IMR-90 (cell line): ENCODE results near the gene MPND. TPM values are rescaled to one million over a fixed set of nuclear protein-coding genes. Genes with fewer than 3 reads are reported as not detected.

ENCODE experiments used
- ATAC-seq: fragments of 200-7000 bp; cut with Tn5 transposase; 2 replicates; pipeline ENCODE4 v1.9.1; 2020; ENCODE audit warnings: low read depth, mild to moderate bottlenecking, moderate library complexity
- BruUV-seq: library from RNA; stranded (reverse); fragments of 400-500 nt; replicated peaks from 2 replicates; lab custom pipeline; 2021; lab: Mats Ljungman, UMichigan
- CTCF ChIA-PET: fragments of 300-600 bp; formaldehyde crosslinking; extraction: SDS; loops from one replicate; lab custom pipeline; 2021; ENCODE audit warnings: antibody characterized with exemption; lab: Yijun Ruan, JAX
- POLR2A ChIA-PET: fragments of 300-600 bp; sonication (Branson Sonifier 250); formaldehyde crosslinking; loops from one replicate; lab custom pipeline; 2022; ENCODE audit warnings: antibody characterized with exemption; ENCODE audit not compliant: unreplicated experiment; lab: Charles Lee
- DNase-seq: peaks from one replicate; pipeline ENCODE4 v3.0.0; 2013
- H2AFZ ChIP-seq: replicated peaks from 2 replicates; pipeline ENCODE3; 2013; ENCODE audit warnings: low read length, mild to moderate bottlenecking; ENCODE audit not compliant: poor library complexity
- H2AK5ac ChIP-seq: 2 replicates; pipeline ENCODE4 v1.6.1; 2013; ENCODE audit warnings: low read depth, low read length, inconsistent platforms
- H2AK9ac ChIP-seq: replicated peaks from 2 replicates; pipeline ENCODE3; 2013; ENCODE audit warnings: mild to moderate bottlenecking, low read depth, low read length, moderate library complexity; ENCODE audit not compliant: poor library complexity
- H2BK120ac ChIP-seq: 2 replicates; pipeline ENCODE4 v1.6.1; 2013; ENCODE audit warnings: low read depth, low read length, inconsistent platforms
- H2BK15ac ChIP-seq: 3 replicates; pipeline ENCODE4 v1.6.1; 2013; ENCODE audit warnings: low read depth, low read length, inconsistent platforms
- H2BK20ac ChIP-seq: 2 replicates; pipeline ENCODE4 v1.6.1; 2013; ENCODE audit warnings: low read depth, mild to moderate bottlenecking, inconsistent platforms, low read length, moderate library complexity
- H2BK5ac ChIP-seq: 2 replicates; pipeline ENCODE4 v1.6.1; 2013; ENCODE audit warnings: mild to moderate bottlenecking, low read depth, low read length, inconsistent platforms; ENCODE audit not compliant: poor library complexity, severe bottlenecking
- H3K14ac ChIP-seq: replicated peaks from 2 replicates; pipeline ENCODE4 v1.6.1; 2013; ENCODE audit warnings: low read depth, low read length, inconsistent platforms
- H3K18ac ChIP-seq: 2 replicates; pipeline ENCODE4 v1.6.1; 2013; ENCODE audit warnings: low read depth, low read length, control low read depth
- H3K23ac ChIP-seq: 2 replicates; pipeline ENCODE4 v1.6.1; 2013; ENCODE audit warnings: low read depth, low read length, inconsistent platforms
- H3K27ac ChIP-seq: 2 replicates; pipeline ENCODE4 v1.5.1; 2013; ENCODE audit warnings: mild to moderate bottlenecking, control low read depth, low read length; ENCODE audit not compliant: insufficient read depth
- H3K27me3 ChIP-seq: 2 replicates; pipeline ENCODE4 v1.6.1; 2013; ENCODE audit warnings: low read length; ENCODE audit not compliant: control insufficient read depth, insufficient read depth
- H3K36me3 ChIP-seq: 2 replicates; pipeline ENCODE4 v1.6.1; 2013; ENCODE audit warnings: low read length, mixed read lengths; ENCODE audit not compliant: control insufficient read depth, insufficient read depth
- H3K4ac ChIP-seq: 2 replicates; pipeline ENCODE4 v1.6.1; 2013; ENCODE audit warnings: low read depth, low read length, inconsistent platforms
- H3K4me1 ChIP-seq: 2 replicates; pipeline ENCODE4 v1.6.1; 2013; ENCODE audit warnings: low read length, mixed read lengths; ENCODE audit not compliant: control insufficient read depth, insufficient read depth
- H3K4me2 ChIP-seq: 2 replicates; pipeline ENCODE4 v1.6.1; 2013; ENCODE audit warnings: low read depth, mild to moderate bottlenecking, control low read depth, low read length, moderate library complexity
- H3K4me3 ChIP-seq: 2 replicates; pipeline ENCODE4 v1.5.1; 2013; ENCODE audit warnings: low read depth, mild to moderate bottlenecking, control low read depth, low read length, moderate library complexity; ENCODE audit not compliant: insufficient read depth
- H3K56ac ChIP-seq: 2 replicates; pipeline ENCODE4 v1.6.1; 2013; ENCODE audit warnings: low read length, inconsistent platforms; ENCODE audit not compliant: insufficient read depth; ENCODE audit errors: extremely low read depth
- H3K79me1 ChIP-seq, 2 experiments: 2 replicates each; pipeline ENCODE4 v1.6.1; 2013; ENCODE audit warnings: low read length in 2 of 2, inconsistent platforms in 1 of 2, low read depth in 1 of 2
- H3K9ac ChIP-seq: 2 replicates; pipeline ENCODE4 v1.6.1; 2013; ENCODE audit warnings: low read depth, low read length, control low read depth
- H3K9me1 ChIP-seq: 2 replicates; pipeline ENCODE4 v1.6.1; 2013; ENCODE audit warnings: low read length, inconsistent platforms; ENCODE audit not compliant: insufficient read depth
- H3K9me3 ChIP-seq: 2 replicates; pipeline ENCODE4 v1.6.1; 2013; ENCODE audit warnings: low read length; ENCODE audit not compliant: control insufficient read depth, insufficient read depth
- H4K20me1 ChIP-seq: 2 replicates; pipeline ENCODE4 v1.6.1; 2013; ENCODE audit warnings: low read length, inconsistent platforms; ENCODE audit not compliant: insufficient read depth
- H4K5ac ChIP-seq: 2 replicates; pipeline ENCODE4 v1.6.1; 2013; ENCODE audit warnings: mild to moderate bottlenecking, low read depth, low read length, control low read depth
- H4K8ac ChIP-seq, 2 experiments: 2 replicates each; pipeline ENCODE4 v1.6.1; 2013; ENCODE audit warnings: low read depth in 2 of 2, low read length in 2 of 2, control low read depth in 1 of 2, inconsistent platforms in 1 of 2
- H4K91ac ChIP-seq: 2 replicates; pipeline ENCODE4 v1.6.1; 2013; ENCODE audit warnings: low read depth, low read length, inconsistent platforms; ENCODE audit not compliant: insufficient read depth
- BHLHE40 ChIP-seq: fragments of 150-350 bp; IDR thresholded peaks from 2 replicates; pipeline ENCODE4 v1.6.1; 2016; ENCODE audit warnings: mild to moderate bottlenecking, low read depth, low read length
- CEBPB ChIP-seq: IDR thresholded peaks from 2 replicates; pipeline ENCODE4 v1.6.1; 2012; ENCODE audit warnings: low read depth, low read length, improper control_type of control experiment
- FOS ChIP-seq: fragments of 150-350 bp; IDR thresholded peaks from 2 replicates; pipeline ENCODE4 v1.6.1; 2016; ENCODE audit warnings: low read depth, low read length
- MAZ ChIP-seq: IDR thresholded peaks from 2 replicates; pipeline ENCODE4 v1.6.1; 2012; ENCODE audit warnings: low read depth, mild to moderate bottlenecking, low read length, improper control_type of control experiment, moderate library complexity, borderline replicate concordance
- MXI1 ChIP-seq: IDR thresholded peaks from 2 replicates; pipeline ENCODE4 v1.6.1; 2012; ENCODE audit warnings: low read depth, mild to moderate bottlenecking, low read length, moderate library complexity, borderline replicate concordance
- NFE2L2 ChIP-seq: fragments of 150-350 bp; IDR thresholded peaks from 2 replicates; pipeline ENCODE4 v1.6.1; 2016; ENCODE audit warnings: low read depth, mild to moderate bottlenecking, low read length
- RFX5 ChIP-seq: IDR thresholded peaks from 2 replicates; pipeline ENCODE4 v1.8.0; 2012; ENCODE audit warnings: low read depth, mild to moderate bottlenecking, low read length, moderate library complexity
- SMC3 ChIP-seq: fragments of 150-350 bp; IDR thresholded peaks from 2 replicates; pipeline ENCODE4 v1.6.1; 2016; ENCODE audit warnings: low read depth, mild to moderate bottlenecking, antibody characterized with exemption, low read length, moderate library complexity
- WGBS, 2 experiments: methylation state at CpG; one replicate each; pipeline versions ENCODE4 v1.1.5 to v1.1.7; 2013; ENCODE audit warnings: missing lambda C conversion rate in 2 of 2; ENCODE audit not compliant: insufficient read length in 1 of 2; ENCODE audit errors: extremely low coverage in 2 of 2; 5-methylcytosine and 5-hydroxymethylcytosine counted together
- dilution Hi-C: fragments of 300-500 bp; cut with HindIII; formaldehyde crosslinking; loops from one replicate; pipeline ENCODE4 v1.14.3; 2018; ENCODE audit warnings: low sequenced_read_pairs; ENCODE audit not compliant: unreplicated experiment
- in situ Hi-C: fragments of 300-500 bp; cut with MboI; formaldehyde crosslinking; loops from 3 replicates; pipeline ENCODE4 v1.14.3; 2019; ENCODE audit warnings: low sequenced_read_pairs, inconsistent platforms, mixed read lengths
- intact Hi-C: fragments of 100-400 bp; cut with micrococcal nuclease; formaldehyde crosslinking; loops from 2 replicates; pipeline ENCODE4 v1.10.0; 2022
- polyA plus RNA-seq, 3 experiments: library from polyadenylated mRNA; depleted of rRNA; stranded (reverse); fragments of >200 nt; gene quantifications; 2 replicates each; pipeline ENCODE4 v1.2.3, GENCODE V29; 2012; ENCODE audit warnings: low replicate concordance in 1 of 3
- total RNA-seq: library from RNA; depleted of rRNA; stranded (reverse); fragments of >200 nt; gene quantifications from 2 replicates; pipeline ENCODE4 v1.2.3, GENCODE V29; 2012

Gene MPND
- total and polyA plus RNA-seq, 2 of the 4 experiments (the other 2 are of a cell fraction) = 2.3 to 8.1 TPM

- ATAC-seq (no peak), DNase-seq (no peak)
- no peak overlapping the region for H3K27ac ChIP-seq
- H4K5ac ChIP-seq = no peak overlapping the region
- H3K9me1 ChIP-seq = no peaks in the 10 kb centered on the region
- H3K9me3 ChIP-seq = no peaks in the 10 kb centered on the region
- no peak overlapping the region for H3K4me3 ChIP-seq
- H2BK20ac ChIP-seq = no peak overlapping the region
- H3K79me1 ChIP-seq = peaks cover 0 to 16% of the 10 kb centered on the region in 2 experiments; a peak in 3 of 4 replicates
- no peak overlapping the region for H3K4ac ChIP-seq
- H3K4me1 ChIP-seq = peaks cover 10% of the 10 kb centered on the region; the same call in 1 of the 2 replicates
- no peak overlapping the region for H3K23ac ChIP-seq
- H3K27me3 ChIP-seq = no peaks in the 10 kb centered on the region
- ChIA-PET CTCF (no interaction called here), POLR2A (no interaction called here)
- peaks cover 48% of the 10 kb centered on the region for H3K36me3 ChIP-seq
- WGBS, 2 experiments = 81% methylated on average over 13 of the region's 25 CpGs; no CpG with 5 or more reads in 1 of the 2 experiments
- no peak overlapping the region for H2AK5ac ChIP-seq
- peak overlapping the region; percentile 43 for H2AFZ ChIP-seq
- H2BK15ac ChIP-seq = no peak overlapping the region
- H3K18ac ChIP-seq = no peak overlapping the region
- no peak overlapping the region for H3K56ac ChIP-seq
- H4K8ac ChIP-seq = no peak overlapping the region
- H4K91ac ChIP-seq = no peak overlapping the region
- no peak overlapping the region for H3K4me2 ChIP-seq
- no peak overlapping the region for H3K9ac ChIP-seq
- dilution Hi-C loops = no loop called here
- intact Hi-C loops = no loop called here
- H4K20me1 ChIP-seq = peaks cover 11% of the 10 kb centered on the region
- in situ Hi-C loops = no loop called here
- H2BK120ac ChIP-seq = no peak overlapping the region
- H3K14ac ChIP-seq = no peak overlapping the region
- TF ChIP-seq NFE2L2 (no peak), FOS (no peak), MXI1 (no peak), SMC3 (no peak), MAZ (no peak), CEBPB (no peak), RFX5 (no peak), BHLHE40 (no peak)
- peak overlapping the region; percentile 50 for H2AK9ac ChIP-seq
- BruUV-seq = no TSS peak
- H2BK5ac ChIP-seq = no peak overlapping the region
These were observed 15.6 kb downstream of the MPND start for GRCh38 chr19:4358709-4359626.
